ENCODE data around the gene MBD6.

Gene MBD6

GRCh38 chr12:57479043-57479375 lies 43.6 kb upstream of the MBD6 start:
- Histone ChIP-seq H3K36me3 (ENCODE audit: control insufficient read depth, insufficient read depth, low read length) (no peaks in the 10 kb centered on the region), H3K27ac (ENCODE audit: low read depth, low read length, severe bottlenecking) (no peak overlapping the region), H3K9me3 (ENCODE audit: control insufficient read depth, low read length) (no peaks in the 10 kb centered on the region), H3K4me1 (ENCODE audit: control insufficient read depth, insufficient read depth, low read length, poor library complexity, severe bottlenecking) (peaks cover 40% of the 10 kb centered on the region), H3K4me3 (ENCODE audit: extremely low read depth, insufficient read depth, low read length, poor library complexity, severe bottlenecking) (no peak overlapping the region)
- 90 to 94% methylated on average over 7 to 9 of the region's 10 CpGs for WGBS, 2 experiments (ENCODE audit: insufficient coverage in 2 of 2)

GRCh38 chr12:57479376-57480115 lies 43.1 kb upstream of the MBD6 start, which contains the start of gene ARHGAP9:
TSS of gene ARHGAP9 (minus strand) at chr12:57479866. CDS start at chr12:57479406, 460 bp downstream.
- H3K4me3 ChIP-seq (ENCODE audit: extremely low read depth, insufficient read depth, low read length, poor library complexity, severe bottlenecking): no peak within 1 kb of the TSS
- WGBS, 2 experiments (ENCODE audit: insufficient coverage in 2 of 2): 87 to 100% methylated on average over 3 to 4 of the region's 6 CpGs
- peaks cover 40% of the 10 kb centered on the region for H3K4me1 ChIP-seq (ENCODE audit: control insufficient read depth, insufficient read depth, low read length, poor library complexity, severe bottlenecking)

GRCh38 chr12:57481671-57482070 lies 41.0 kb upstream of the MBD6 start:
- Histone ChIP-seq H3K36me3 (ENCODE audit: control insufficient read depth, insufficient read depth, low read length) (no peaks in the 10 kb centered on the region), H3K4me3 (ENCODE audit: extremely low read depth, insufficient read depth, low read length, poor library complexity, severe bottlenecking) (no peak overlapping the region), H3K9me3 (ENCODE audit: control insufficient read depth, low read length) (no peaks in the 10 kb centered on the region), H3K4me1 (ENCODE audit: control insufficient read depth, insufficient read depth, low read length, poor library complexity, severe bottlenecking) (peaks cover 32% of the 10 kb centered on the region), H3K27ac (ENCODE audit: low read depth, low read length, severe bottlenecking) (no peak overlapping the region)
- no CpG with 5 or more reads among the region's 1 CpG for WGBS, 2 experiments (ENCODE audit: insufficient coverage in 2 of 2)

More at GRCh38 chr12:57479376-57480115, 43.1 kb upstream of the MBD6 start, which contains the start of gene ARHGAP9:
- no peaks in the 10 kb centered on the region for H3K9me3 ChIP-seq (ENCODE audit: control insufficient read depth, low read length)
- H3K27ac ChIP-seq (ENCODE audit: low read depth, low read length, severe bottlenecking): no peak within 1 kb of the TSS
- H3K36me3 ChIP-seq (ENCODE audit: control insufficient read depth, insufficient read depth, low read length): no peaks in the 10 kb centered on the region

GRCh38 chr12:57483466-57483865 lies 39.2 kb upstream of the MBD6 start:
- Histone ChIP-seq H3K9me3 (ENCODE audit: control insufficient read depth, low read length) (no peaks in the 10 kb centered on the region), H3K27ac (ENCODE audit: low read depth, low read length, severe bottlenecking) (no peak overlapping the region), H3K4me1 (ENCODE audit: control insufficient read depth, insufficient read depth, low read length, poor library complexity, severe bottlenecking) (peaks cover 17% of the 10 kb centered on the region), H3K36me3 (ENCODE audit: control insufficient read depth, insufficient read depth, low read length) (no peaks in the 10 kb centered on the region), H3K4me3 (ENCODE audit: extremely low read depth, insufficient read depth, low read length, poor library complexity, severe bottlenecking) (no peak overlapping the region)
- 55 to 66% methylated on average over 3 to 4 of the region's 5 CpGs for WGBS, 2 experiments (ENCODE audit: insufficient coverage in 2 of 2)

- H3K9me3 ChIP-seq (ENCODE audit: control insufficient read depth, low read length): no peaks in the 10 kb centered on the region
- H3K27ac ChIP-seq (ENCODE audit: low read depth, low read length, severe bottlenecking): no peak overlapping the region
- peaks cover 20% of the 10 kb centered on the region for H3K36me3 ChIP-seq (ENCODE audit: control insufficient read depth, insufficient read depth, low read length)
These were observed 36.9 kb upstream of the MBD6 start for GRCh38 chr12:57485695-57486094.

GRCh38 chr12:57487055-57487596 lies 35.5 kb upstream of the MBD6 start:
- Histone ChIP-seq H3K36me3 (ENCODE audit: control insufficient read depth, insufficient read depth, low read length) (peaks cover 32% of the 10 kb centered on the region), H3K27ac (ENCODE audit: low read depth, low read length, severe bottlenecking) (no peak overlapping the region), H3K4me3 (ENCODE audit: extremely low read depth, insufficient read depth, low read length, poor library complexity, severe bottlenecking) (no peak overlapping the region), H3K9me3 (ENCODE audit: control insufficient read depth, low read length) (no peaks in the 10 kb centered on the region), H3K4me1 (ENCODE audit: control insufficient read depth, insufficient read depth, low read length, poor library complexity, severe bottlenecking) (peaks cover 11% of the 10 kb centered on the region)
- 90 to 96% methylated on average over 22 to 23 of the region's 27 CpGs for WGBS, 2 experiments (ENCODE audit: insufficient coverage in 2 of 2)

More at GRCh38 chr12:57485695-57486094, 36.9 kb upstream of the MBD6 start:
- Histone ChIP-seq H3K4me1 (ENCODE audit: control insufficient read depth, insufficient read depth, low read length, poor library complexity, severe bottlenecking) (peaks cover 13% of the 10 kb centered on the region), H3K4me3 (ENCODE audit: extremely low read depth, insufficient read depth, low read length, poor library complexity, severe bottlenecking) (no peak overlapping the region)

- WGBS, 2 experiments (ENCODE audit: insufficient coverage in 2 of 2): 14 to 15% methylated on average over 38 to 46 of the region's 47 CpGs
- Histone ChIP-seq H3K4me3 (ENCODE audit: extremely low read depth, insufficient read depth, low read length, poor library complexity, severe bottlenecking) (peak within 1 kb of the TSS; percentile 96), H3K4me1 (ENCODE audit: control insufficient read depth, insufficient read depth, low read length, poor library complexity, severe bottlenecking) (peaks cover 11% of the 10 kb centered on the region), H3K36me3 (ENCODE audit: control insufficient read depth, insufficient read depth, low read length) (peaks cover 38% of the 10 kb centered on the region), H3K9me3 (ENCODE audit: control insufficient read depth, low read length) (no peaks in the 10 kb centered on the region), H3K27ac (ENCODE audit: low read depth, low read length, severe bottlenecking) (peak within 1 kb of the TSS; percentile 92)
These were observed 34.8 kb upstream of the MBD6 start, which contains the start of gene MARS1 for GRCh38 chr12:57487597-57488401. TSS of gene MARS1 (plus strand) at chr12:57488068. CDS start at chr12:57488091, 23 bp downstream.

GRCh38 chr12:57488402-57489156 lies 34.0 kb upstream of the MBD6 start:
- WGBS, 2 experiments (ENCODE audit: insufficient coverage in 2 of 2): 4 to 24% methylated on average over 5 to 7 of the region's 11 CpGs
- no peaks in the 10 kb centered on the region for H3K9me3 ChIP-seq (ENCODE audit: control insufficient read depth, low read length)
- peak overlapping the region; percentile 96 for H3K4me3 ChIP-seq (ENCODE audit: extremely low read depth, insufficient read depth, low read length, poor library complexity, severe bottlenecking)
- H3K27ac ChIP-seq (ENCODE audit: low read depth, low read length, severe bottlenecking): peak overlapping the region; percentile 92
- peaks cover 41% of the 10 kb centered on the region for H3K36me3 ChIP-seq (ENCODE audit: control insufficient read depth, insufficient read depth, low read length)
- peaks cover 5% of the 10 kb centered on the region for H3K4me1 ChIP-seq (ENCODE audit: control insufficient read depth, insufficient read depth, low read length, poor library complexity, severe bottlenecking)

GRCh38 chr12:57489157-57489641 lies 33.4 kb upstream of the MBD6 start:
- Histone ChIP-seq H3K4me3 (ENCODE audit: extremely low read depth, insufficient read depth, low read length, poor library complexity, severe bottlenecking) (peak overlapping the region; percentile 96), H3K27ac (ENCODE audit: low read depth, low read length, severe bottlenecking) (no peak overlapping the region), H3K4me1 (ENCODE audit: control insufficient read depth, insufficient read depth, low read length, poor library complexity, severe bottlenecking) (peaks cover 5% of the 10 kb centered on the region), H3K36me3 (ENCODE audit: control insufficient read depth, insufficient read depth, low read length) (peaks cover 45% of the 10 kb centered on the region), H3K9me3 (ENCODE audit: control insufficient read depth, low read length) (no peaks in the 10 kb centered on the region)
- WGBS, 2 experiments (ENCODE audit: insufficient coverage in 2 of 2): 83 to 89% methylated on average over 1 to 4 of the region's 5 CpGs

- Histone ChIP-seq H3K9me3 (ENCODE audit: control insufficient read depth, low read length) (no peaks in the 10 kb centered on the region), H3K27ac (ENCODE audit: low read depth, low read length, severe bottlenecking) (no peak overlapping the region), H3K36me3 (ENCODE audit: control insufficient read depth, insufficient read depth, low read length) (peaks cover 49% of the 10 kb centered on the region), H3K4me1 (ENCODE audit: control insufficient read depth, insufficient read depth, low read length, poor library complexity, severe bottlenecking) (peaks cover 5% of the 10 kb centered on the region), H3K4me3 (ENCODE audit: extremely low read depth, insufficient read depth, low read length, poor library complexity, severe bottlenecking) (no peak overlapping the region)
- 89 to 95% methylated on average over 3 of the region's 4 CpGs for WGBS, 2 experiments (ENCODE audit: insufficient coverage in 2 of 2)
These were observed 32.5 kb upstream of the MBD6 start for GRCh38 chr12:57490126-57490525.
